ENCODE results near the gene LMF1.

Gene LMF1

DNA sequence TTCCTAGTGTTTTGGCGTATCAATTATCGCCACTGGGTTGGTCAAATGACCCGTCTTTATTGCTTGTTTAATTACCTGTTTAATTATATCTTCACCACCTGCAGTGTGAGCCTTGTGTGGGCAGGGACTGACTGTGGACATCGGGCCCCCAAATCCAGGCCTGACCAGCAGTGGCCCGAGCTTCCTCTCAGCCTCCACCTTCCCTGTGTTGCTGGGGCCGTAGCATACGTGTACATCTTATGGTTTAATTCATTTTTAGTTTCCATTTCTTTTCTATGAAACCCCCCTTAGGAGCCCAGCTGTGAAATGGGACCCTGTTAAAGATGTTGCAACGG lies 1.2 kb upstream of the LMF1 start:
- Histone ChIP-seq H3K9me3 (ENCODE audit: insufficient read depth, low read length) (no peaks in the 10 kb centered on the region), H3K4me3 (ENCODE audit: insufficient read depth, low read length, poor library complexity, severe bottlenecking) (no peak overlapping the region), H3K9me2 (replicated peaks; ENCODE audit: insufficient read depth, low read length) (no peaks in the 10 kb centered on the region), H3F3A (ENCODE audit: insufficient read depth) (peaks cover 8% of the 10 kb centered on the region; the same call in 1 of the 2 replicates), H2AFZ (ENCODE audit: low read depth, low read length, severe bottlenecking) (no peak overlapping the region), H3K9ac (ENCODE audit: low read length) (no peak overlapping the region), H3K27me3 (ENCODE audit: low read length) (no peaks in the 10 kb centered on the region), H4K20me1 (ENCODE audit: low read depth, low read length) (no peaks in the 10 kb centered on the region), H3K27ac (ENCODE audit: low read depth, low read length) (no peak overlapping the region), H3K79me2 (ENCODE audit: insufficient read depth, low read length) (no peaks in the 10 kb centered on the region), H3K4me2 (ENCODE audit: low read depth, low read length, poor library complexity, severe bottlenecking) (no peak overlapping the region), H3K36me3 (ENCODE audit: low read length) (no peaks in the 10 kb centered on the region)
- TF ChIP-seq, protein P1, sequence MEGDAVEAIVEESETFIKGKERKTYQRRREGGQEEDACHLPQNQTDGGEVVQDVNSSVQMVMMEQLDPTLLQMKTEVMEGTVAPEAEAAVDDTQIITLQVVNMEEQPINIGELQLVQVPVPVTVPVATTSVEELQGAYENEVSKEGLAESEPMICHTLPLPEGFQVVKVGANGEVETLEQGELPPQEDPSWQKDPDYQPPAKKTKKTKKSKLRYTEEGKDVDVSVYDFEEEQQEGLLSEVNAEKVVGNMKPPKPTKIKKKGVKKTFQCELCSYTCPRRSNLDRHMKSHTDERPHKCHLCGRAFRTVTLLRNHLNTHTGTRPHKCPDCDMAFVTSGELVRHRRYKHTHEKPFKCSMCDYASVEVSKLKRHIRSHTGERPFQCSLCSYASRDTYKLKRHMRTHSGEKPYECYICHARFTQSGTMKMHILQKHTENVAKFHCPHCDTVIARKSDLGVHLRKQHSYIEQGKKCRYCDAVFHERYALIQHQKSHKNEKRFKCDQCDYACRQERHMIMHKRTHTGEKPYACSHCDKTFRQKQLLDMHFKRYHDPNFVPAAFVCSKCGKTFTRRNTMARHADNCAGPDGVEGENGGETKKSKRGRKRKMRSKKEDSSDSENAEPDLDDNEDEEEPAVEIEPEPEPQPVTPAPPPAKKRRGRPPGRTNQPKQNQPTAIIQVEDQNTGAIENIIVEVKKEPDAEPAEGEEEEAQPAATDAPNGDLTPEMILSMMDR (IDR thresholded peaks at IDR 0.05; ENCODE audit: insufficient read depth, low read length, poor library complexity, severe bottlenecking): no peak
- no peak for TF ChIP-seq EZH2phosphoT487 (conservative IDR thresholded peaks at IDR 0.05; ENCODE audit: low read length)

DNA sequence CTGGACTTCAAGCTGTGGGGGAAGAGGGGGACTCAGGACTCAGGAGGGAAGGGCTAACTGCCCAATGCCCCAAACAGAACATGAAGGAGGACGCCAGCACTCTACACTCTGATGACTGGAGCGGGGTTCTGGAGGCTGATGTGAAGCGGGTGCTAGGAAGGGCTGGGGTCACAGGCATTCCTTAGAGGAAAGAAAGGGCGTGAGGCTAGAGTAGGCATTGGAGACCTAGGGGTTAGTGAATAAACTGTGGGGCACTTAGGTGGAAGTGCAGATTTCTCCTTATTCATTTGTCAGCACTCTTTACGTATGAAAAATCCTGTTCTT lies 760 bp upstream of the LMF1 start:
- Histone ChIP-seq H3K27me3 (ENCODE audit: low read length) (no peaks in the 10 kb centered on the region), H3K36me3 (ENCODE audit: low read length) (no peaks in the 10 kb centered on the region), H3K4me2 (ENCODE audit: low read depth, low read length, poor library complexity, severe bottlenecking) (no peak overlapping the region), H3F3A (ENCODE audit: insufficient read depth) (peaks cover 8% of the 10 kb centered on the region; the same call in 1 of the 2 replicates), H3K9me3 (ENCODE audit: insufficient read depth, low read length) (no peaks in the 10 kb centered on the region), H3K79me2 (ENCODE audit: insufficient read depth, low read length) (no peaks in the 10 kb centered on the region), H3K9ac (ENCODE audit: low read length) (no peak overlapping the region), H3K27ac (ENCODE audit: low read depth, low read length) (no peak overlapping the region), H3K9me2 (replicated peaks; ENCODE audit: insufficient read depth, low read length) (no peaks in the 10 kb centered on the region), H4K20me1 (ENCODE audit: low read depth, low read length) (no peaks in the 10 kb centered on the region), H3K4me3 (ENCODE audit: insufficient read depth, low read length, poor library complexity, severe bottlenecking) (no peak overlapping the region), H2AFZ (ENCODE audit: low read depth, low read length, severe bottlenecking) (no peak overlapping the region)
- no peak for TF ChIP-seq EZH2phosphoT487 (conservative IDR thresholded peaks at IDR 0.05; ENCODE audit: low read length)
- TF ChIP-seq, protein P1 (IDR thresholded peaks at IDR 0.05; ENCODE audit: insufficient read depth, low read length, poor library complexity, severe bottlenecking): no peak

DNA sequence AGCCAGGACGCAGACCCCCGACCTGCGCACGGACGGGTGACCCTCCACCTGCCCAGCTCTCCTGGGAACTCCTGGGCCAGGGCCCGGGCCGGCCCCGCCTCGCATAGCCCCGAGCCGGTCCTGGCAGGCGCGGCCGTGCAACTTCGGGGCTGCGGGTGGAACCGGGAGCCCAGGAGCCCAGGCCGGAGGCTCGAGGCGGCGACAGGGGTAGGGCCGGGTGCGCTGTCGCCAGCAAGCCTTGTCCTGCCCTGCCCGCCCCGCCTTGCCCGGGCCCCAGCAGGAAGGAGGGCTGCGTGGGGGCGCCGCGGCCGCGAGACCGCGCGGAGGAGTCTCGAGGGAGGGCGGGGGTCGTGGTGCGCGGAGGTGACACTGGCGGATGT lies 408 bp downstream of the LMF1 start:
- H3K27me3 ChIP-seq (ENCODE audit: low read length): no peaks in the 10 kb centered on the region
- no peaks in the 10 kb centered on the region for H3K9me2 ChIP-seq (replicated peaks; ENCODE audit: insufficient read depth, low read length)
- TF ChIP-seq EZH2phosphoT487 (conservative IDR thresholded peaks at IDR 0.05; ENCODE audit: low read length): no peak
- TF ChIP-seq, protein P1 (IDR thresholded peaks at IDR 0.05; ENCODE audit: insufficient read depth, low read length, poor library complexity, severe bottlenecking): no peak
- H3K79me2 ChIP-seq (ENCODE audit: insufficient read depth, low read length): no peaks in the 10 kb centered on the region
- H3K36me3 ChIP-seq (ENCODE audit: low read length): no peaks in the 10 kb centered on the region
- peaks cover 8% of the 10 kb centered on the region; the same call in 1 of the 2 replicates for H3F3A ChIP-seq (ENCODE audit: insufficient read depth)
- H4K20me1 ChIP-seq (ENCODE audit: low read depth, low read length): no peaks in the 10 kb centered on the region
- H2AFZ ChIP-seq (ENCODE audit: low read depth, low read length, severe bottlenecking): peak overlapping the region; percentile 92
- H3K27ac ChIP-seq (ENCODE audit: low read depth, low read length): no peak overlapping the region
- peak overlapping the region; percentile 61 for H3K4me2 ChIP-seq (ENCODE audit: low read depth, low read length, poor library complexity, severe bottlenecking)
- H3K9ac ChIP-seq (ENCODE audit: low read length): peak overlapping the region; percentile 75
- H3K4me3 ChIP-seq (ENCODE audit: insufficient read depth, low read length, poor library complexity, severe bottlenecking): peak overlapping the region; percentile 75
- no peaks in the 10 kb centered on the region for H3K9me3 ChIP-seq (ENCODE audit: insufficient read depth, low read length)

Measured in SU-DHL-6 (cell line).